Mesenchymal stem cell (in vitro differentiated cells and primary cell): ENCODE measurements around the gene ITPR3.

Experiments used
- DNase-seq: peaks from one replicate; pipeline ENCODE4 v3.0.0-alpha.2; 2013
- H2AFZ ChIP-seq: one replicate; pipeline ENCODE4 v1.6.1; 2013; ENCODE audit warnings: low read depth, mild to moderate bottlenecking, control low read depth, inconsistent platforms, low read length, moderate library complexity
- H2AK5ac ChIP-seq: 2 replicates; pipeline ENCODE4 v1.6.1; 2013; ENCODE audit warnings: low read length, moderate library complexity, mild to moderate bottlenecking, inconsistent platforms; ENCODE audit not compliant: severe bottlenecking
- H2BK120ac ChIP-seq: one replicate; pipeline ENCODE4 v1.6.1; 2013; ENCODE audit warnings: low read depth, mild to moderate bottlenecking, inconsistent platforms, low read length, moderate library complexity
- H2BK12ac ChIP-seq, 2 experiments: one replicate each; pipeline ENCODE4 v1.6.1; 2013; ENCODE audit warnings: inconsistent platforms in 2 of 2, low read length in 2 of 2, mild to moderate bottlenecking in 2 of 2, moderate library complexity in 2 of 2, control low read depth in 1 of 2
- H2BK15ac ChIP-seq: one replicate; pipeline ENCODE4 v1.6.1; 2013; ENCODE audit warnings: mild to moderate bottlenecking, low read depth, inconsistent platforms; ENCODE audit not compliant: poor library complexity, severe bottlenecking
- H2BK5ac ChIP-seq: 2 replicates; pipeline ENCODE4 v1.6.1; 2013; ENCODE audit warnings: low read depth, mild to moderate bottlenecking, low read length, control low read depth, inconsistent platforms; ENCODE audit not compliant: poor library complexity, severe bottlenecking
- H3K14ac ChIP-seq, 2 experiments: one replicate each; pipeline ENCODE4 v1.6.1; 2013; ENCODE audit warnings: inconsistent platforms in 2 of 2, low read length in 2 of 2, control low read depth in 1 of 2, mild to moderate bottlenecking in 1 of 2, moderate library complexity in 1 of 2
- H3K18ac ChIP-seq, 2 experiments: one replicate each; pipeline ENCODE4 v1.6.1; 2013; ENCODE audit warnings: inconsistent platforms in 2 of 2, low read length in 2 of 2, control low read depth in 1 of 2, low read depth in 1 of 2, mild to moderate bottlenecking in 1 of 2
- H3K23ac ChIP-seq, 2 experiments: one replicate each; pipeline ENCODE4 v1.6.1; 2013; ENCODE audit warnings: inconsistent platforms in 2 of 2, low read length in 2 of 2, mild to moderate bottlenecking in 2 of 2, moderate library complexity in 2 of 2, control low read depth in 1 of 2
- H3K27ac ChIP-seq: 2 replicates; pipeline ENCODE4 v1.5.1; 2013; ENCODE audit warnings: mild to moderate bottlenecking, moderate library complexity, low read length, control low read depth, inconsistent platforms; ENCODE audit not compliant: poor library complexity, severe bottlenecking
- H3K27me3 ChIP-seq, 2 experiments: 2 replicates each; pipeline versions ENCODE4 v1.6.1 to v1.7.0; 2013; ENCODE audit warnings: low read length in 2 of 2, mild to moderate bottlenecking in 2 of 2, moderate library complexity in 2 of 2, control low read depth in 1 of 2, inconsistent platforms in 1 of 2; ENCODE audit not compliant: control insufficient read depth in 1 of 2, insufficient read depth in 1 of 2
- H3K36me3 ChIP-seq, 2 experiments: 2 replicates each; pipeline versions ENCODE4 v1.6.1 to v1.7.0; 2013; ENCODE audit warnings: low read length in 2 of 2, control low read depth in 1 of 2, inconsistent platforms in 1 of 2, low read depth in 1 of 2, mild to moderate bottlenecking in 1 of 2; ENCODE audit not compliant: insufficient read depth in 2 of 2, control insufficient read depth in 1 of 2
- H3K4ac ChIP-seq, 2 experiments: one replicate each; pipeline ENCODE4 v1.6.1; 2013; ENCODE audit warnings: inconsistent platforms in 2 of 2, low read length in 2 of 2, mild to moderate bottlenecking in 2 of 2, moderate library complexity in 2 of 2, control low read depth in 1 of 2, low read depth in 1 of 2
- H3K4me1 ChIP-seq: 2 replicates; pipeline ENCODE4 v1.6.1; 2013; ENCODE audit warnings: low read depth, low read length, control low read depth; ENCODE audit not compliant: control insufficient read depth, insufficient read depth
- H3K4me2 ChIP-seq: 2 replicates; pipeline ENCODE4 v1.6.1; 2013; ENCODE audit warnings: low read length, mild to moderate bottlenecking, inconsistent platforms; ENCODE audit not compliant: poor library complexity, severe bottlenecking
- H3K4me3 ChIP-seq, 2 experiments: 2 replicates each; pipeline versions ENCODE4 v1.5.1 to v1.7.0; 2013; ENCODE audit warnings: low read length in 2 of 2, mild to moderate bottlenecking in 2 of 2, control low read depth in 1 of 2, low read depth in 1 of 2; ENCODE audit not compliant: insufficient read depth in 1 of 2
- H3K79me1 ChIP-seq: replicated peaks from 2 replicates; pipeline ENCODE4 v1.6.1; 2013; ENCODE audit warnings: mild to moderate bottlenecking, control low read depth, low read length, inconsistent platforms; ENCODE audit not compliant: poor library complexity, severe bottlenecking
- H3K9ac ChIP-seq: 2 replicates; pipeline ENCODE4 v1.7.0; 2013; ENCODE audit warnings: mild to moderate bottlenecking, low read length, moderate library complexity
- H3K9me3 ChIP-seq: 2 replicates; pipeline ENCODE4 v1.7.0; 2013; ENCODE audit warnings: mild to moderate bottlenecking, low read length; ENCODE audit not compliant: control insufficient read depth
- H4K8ac ChIP-seq: one replicate; pipeline ENCODE4 v1.6.1; 2013; ENCODE audit warnings: inconsistent platforms, mild to moderate bottlenecking, low read length, moderate library complexity
- H4K91ac ChIP-seq: one replicate; pipeline ENCODE4 v1.6.1; 2013; ENCODE audit warnings: mild to moderate bottlenecking, low read length, inconsistent platforms
- WGBS: methylation state at CpG from one replicate; pipeline ENCODE4 v1.1.7; 2013; ENCODE audit warnings: mixed read lengths; 5-methylcytosine and 5-hydroxymethylcytosine counted together

The ITPR3 gene

GRCh38 chr6:33705955-33706725, 85.0 kb downstream of the ITPR3 start:
- no peak overlapping the region for H3K27ac ChIP-seq
- no peak overlapping the region for H3K4me3 ChIP-seq
- H4K91ac ChIP-seq, result no peak overlapping the region
- no peak overlapping the region for H3K23ac ChIP-seq
- H3K79me1 ChIP-seq, result peaks cover 50% of the 10 kb centered on the region
- no peak overlapping the region for H2BK12ac ChIP-seq
- no peak overlapping the region for H2BK120ac ChIP-seq
- no peak overlapping the region for H4K8ac ChIP-seq
- no peaks in the 10 kb centered on the region for H3K9me3 ChIP-seq
- H3K14ac ChIP-seq, result no peak overlapping the region
- peaks cover 31 to 66% of the 10 kb centered on the region in 2 experiments for H3K36me3 ChIP-seq
- peaks cover 14% of the 10 kb centered on the region for H3K4me1 ChIP-seq
- no peak overlapping the region for H2AK5ac ChIP-seq
- no peak for DNase-seq
- no peak overlapping the region for H2AFZ ChIP-seq
- H3K27me3 ChIP-seq, result no peaks in the 10 kb centered on the region
- H2BK5ac ChIP-seq, result no peak overlapping the region
- no peak overlapping the region for H2BK15ac ChIP-seq
- no peak overlapping the region for H3K4me2 ChIP-seq
- no peak overlapping the region for H3K18ac ChIP-seq
- no peak overlapping the region for H3K4ac ChIP-seq
- WGBS, result 87% methylated on average over 16 of the region's 16 CpGs
- no peak overlapping the region for H3K9ac ChIP-seq

- Histone ChIP-seq H4K91ac (no peak overlapping the region), H3K9me3 (no peaks in the 10 kb centered on the region), H3K79me1 (peaks cover 43% of the 10 kb centered on the region), H2AFZ (no peak overlapping the region), H3K9ac (no peak overlapping the region), H3K14ac (no peak overlapping the region), H2BK12ac (no peak overlapping the region), H3K27ac (no peak overlapping the region), H2BK15ac (no peak overlapping the region), H2BK5ac (no peak overlapping the region), H3K4me3 (no peak overlapping the region), H2BK120ac (no peak overlapping the region), H4K8ac (no peak overlapping the region), H3K4me2 (no peak overlapping the region), H2AK5ac (no peak overlapping the region), H3K27me3 (no peaks in the 10 kb centered on the region), H3K23ac (no peak overlapping the region), H3K4ac (no peak overlapping the region), H3K4me1 (peaks cover 15% of the 10 kb centered on the region), H3K18ac (no peak overlapping the region), H3K36me3 (peaks cover 28 to 60% of the 10 kb centered on the region in 2 experiments)
- whole genome bisulfite sequencing, result 100% methylated on average over 1 of the region's 5 CpGs
- no peak for DNase-seq
These were observed 86.6 kb downstream of the ITPR3 start for GRCh38 chr6:33707771-33708170.

- no peak overlapping the region for H3K27ac ChIP-seq
These were observed 87.5 kb downstream of the ITPR3 start for GRCh38 chr6:33708516-33709204.

DNA sequence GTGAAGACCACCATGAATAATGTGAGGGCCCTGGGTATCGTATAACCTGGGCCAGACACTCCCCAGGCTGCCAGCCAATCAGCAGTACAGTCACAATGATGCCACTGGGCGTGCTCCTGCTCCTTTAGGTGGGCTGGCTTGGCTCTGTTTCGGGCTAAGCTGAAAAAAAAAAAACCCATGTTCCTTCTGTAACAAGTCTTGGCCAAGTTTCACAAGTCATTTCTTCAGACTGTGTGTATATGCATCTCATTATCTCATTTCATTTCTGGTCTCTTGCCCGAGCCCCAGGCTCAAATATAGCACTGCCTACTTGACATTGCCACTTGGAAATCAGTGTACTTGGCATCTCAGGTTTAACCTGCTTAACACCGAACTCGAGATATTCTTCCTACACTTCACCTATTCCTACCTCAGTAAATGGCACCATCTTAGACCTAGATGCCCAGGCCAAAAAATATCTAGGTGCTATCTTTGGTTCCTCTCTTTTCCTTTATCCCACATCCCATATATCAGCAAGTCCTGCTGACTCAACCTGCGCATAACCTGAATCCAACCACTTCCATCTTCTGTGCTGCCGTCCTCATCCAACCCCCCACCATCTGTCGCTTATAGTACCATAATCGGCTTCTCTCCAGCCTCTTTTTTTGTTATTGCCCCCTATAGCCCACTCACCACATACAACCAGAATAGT, 88.6 kb downstream of the ITPR3 start:
- Histone ChIP-seq H3K9me3 (no peaks in the 10 kb centered on the region), H2BK120ac (no peak overlapping the region), H3K4me2 (no peak overlapping the region), H3K9ac (peak overlapping the region; percentile 95), H2BK12ac (no peak overlapping the region), H3K27me3 (no peaks in the 10 kb centered on the region), H3K4me1 (peaks cover 10% of the 10 kb centered on the region), H3K36me3 (peaks cover 19 to 43% of the 10 kb centered on the region in 2 experiments), H3K79me1 (peaks cover 33% of the 10 kb centered on the region), H2AK5ac (no peak overlapping the region), H2BK5ac (no peak overlapping the region), H4K91ac (no peak overlapping the region), H2BK15ac (no peak overlapping the region), H3K18ac (no peak overlapping the region), H3K4ac (no peak overlapping the region), H3K23ac (no peak overlapping the region), H2AFZ (no peak overlapping the region), H4K8ac (no peak overlapping the region), H3K4me3 (no peak overlapping the region), H3K14ac (no peak overlapping the region), H3K27ac (no peak overlapping the region)
- WGBS, result 98% methylated on average over 10 of the region's 10 CpGs
- DNase-seq, result no peak

More at GRCh38 chr6:33708516-33709204, 87.5 kb downstream of the ITPR3 start:
- no peak overlapping the region for H2BK120ac ChIP-seq
- peaks cover 41% of the 10 kb centered on the region for H3K79me1 ChIP-seq
- H4K91ac ChIP-seq, result no peak overlapping the region
- H2AK5ac ChIP-seq, result no peak overlapping the region
- H3K9me3 ChIP-seq, result no peaks in the 10 kb centered on the region
- no peaks in the 10 kb centered on the region for H3K27me3 ChIP-seq
- no peak overlapping the region for H3K4me3 ChIP-seq
- H3K14ac ChIP-seq, result no peak overlapping the region
- DNase-seq, result no peak
- no peak overlapping the region for H3K23ac ChIP-seq
- WGBS, result 95% methylated on average over 10 of the region's 10 CpGs
- H2BK15ac ChIP-seq, result no peak overlapping the region
- no peak overlapping the region for H4K8ac ChIP-seq
- H3K9ac ChIP-seq, result no peak overlapping the region
- H3K18ac ChIP-seq, result no peak overlapping the region
- no peak overlapping the region for H3K4ac ChIP-seq
- H2AFZ ChIP-seq, result no peak overlapping the region
- H3K4me2 ChIP-seq, result no peak overlapping the region
- peaks cover 25 to 53% of the 10 kb centered on the region in 2 experiments for H3K36me3 ChIP-seq
- no peak overlapping the region for H2BK5ac ChIP-seq
- no peak overlapping the region for H2BK12ac ChIP-seq
- peaks cover 15% of the 10 kb centered on the region for H3K4me1 ChIP-seq
